ENCODE measurements around the gene HSD3B1.
"Not testable (repeated sequence)": the region's sequence is repeated elsewhere in the genome, so short reads cannot be mapped to it uniquely, and the experiment has no call there.

The HSD3B1 gene

GRCh38 chr1:119516247-119516646, 9.2 kb downstream of the HSD3B1 start:
- Mint-ChIP-seq H3K27ac (no peak overlapping the region), H3K9me3 (peaks cover 0 to 3% of the 10 kb centered on the region in 2 donors), H3K4me1 (ENCODE audit: low read depth in 2 of 2) (no peaks in the 10 kb centered on the region), H3K27me3 (peaks cover 0 to 6% of the 10 kb centered on the region in 2 donors), H3K36me3 (ENCODE audit: insufficient read depth) (peaks cover 3% of the 10 kb centered on the region), H3K4me3 (no peak overlapping the region)
- no peak for ATAC-seq (replicated peaks)
- DNase-seq, result no peak

GRCh38 chr1:119516680-119517079, 9.7 kb downstream of the HSD3B1 start:
- H3K27me3 Mint-ChIP-seq, result peaks cover 0 to 6% of the 10 kb centered on the region in 2 donors
- H3K27ac Mint-ChIP-seq, result no peak overlapping the region
- ATAC-seq (replicated peaks) (no peak), DNase-seq (no peak)
- no peaks in the 10 kb centered on the region for H3K9me3 Mint-ChIP-seq
- no peak overlapping the region for H3K4me3 Mint-ChIP-seq
- H3K36me3 Mint-ChIP-seq (ENCODE audit: insufficient read depth), result peaks cover 3% of the 10 kb centered on the region
- H3K4me1 Mint-ChIP-seq (ENCODE audit: low read depth in 2 of 2), result no peaks in the 10 kb centered on the region

- H3K27ac Mint-ChIP-seq, result not testable (repeated sequence)
Observed at GRCh38 chr1:119517667-119518066, 10.7 kb downstream of the HSD3B1 start.

GRCh38 chr1:119531606-119532323, 24.8 kb downstream of the HSD3B1 start:
- Mint-ChIP-seq H3K36me3 (ENCODE audit: insufficient read depth) (no peaks in the 10 kb centered on the region), H3K27ac (no peak overlapping the region), H3K4me1 (ENCODE audit: low read depth in 2 of 2) (no peaks in the 10 kb centered on the region), H3K9me3 (peaks cover 4 to 7% of the 10 kb centered on the region in 2 donors), H3K27me3 (peaks cover 0 to 6% of the 10 kb centered on the region in 2 donors), H3K4me3 (no peak overlapping the region)
- no peak for ATAC-seq (replicated peaks)
- no peak for DNase-seq

More at GRCh38 chr1:119517667-119518066, 10.7 kb downstream of the HSD3B1 start:
- H3K27me3 Mint-ChIP-seq, result peaks cover 9 to 15% of the 10 kb centered on the region in 2 donors
- H3K36me3 Mint-ChIP-seq (ENCODE audit: insufficient read depth); DNase-seq; ATAC-seq (replicated peaks); H3K4me1 Mint-ChIP-seq (ENCODE audit: low read depth in 2 of 2); H3K4me3 Mint-ChIP-seq; H3K9me3 Mint-ChIP-seq: not testable (repeated sequence)

GRCh38 chr1:119532324-119532910, 25.4 kb downstream of the HSD3B1 start:
- peaks cover 0 to 6% of the 10 kb centered on the region in 2 donors for H3K27me3 Mint-ChIP-seq
- peaks cover 0 to 7% of the 10 kb centered on the region in 2 donors for H3K9me3 Mint-ChIP-seq
- H3K27ac Mint-ChIP-seq, result no peak overlapping the region
- H3K36me3 Mint-ChIP-seq (ENCODE audit: insufficient read depth), result no peaks in the 10 kb centered on the region
- DNase-seq (no peak), ATAC-seq (replicated peaks) (no peak)
- no peak overlapping the region for H3K4me3 Mint-ChIP-seq
- H3K4me1 Mint-ChIP-seq (ENCODE audit: low read depth in 2 of 2), result no peaks in the 10 kb centered on the region

- peaks cover 2 to 4% of the 10 kb centered on the region in 2 donors for H3K9me3 Mint-ChIP-seq
Observed at GRCh38 chr1:119535381-119535780, 28.4 kb downstream of the HSD3B1 start.

GRCh38 chr1:119537966-119538365, 31.0 kb downstream of the HSD3B1 start:
- Mint-ChIP-seq H3K27ac (no peak overlapping the region), H3K9me3 (peaks cover 0 to 2% of the 10 kb centered on the region in 2 donors), H3K27me3 (peaks cover 0 to under 1% of the 10 kb centered on the region in 2 donors), H3K36me3 (ENCODE audit: insufficient read depth) (no peaks in the 10 kb centered on the region), H3K4me1 (ENCODE audit: low read depth in 2 of 2) (no peaks in the 10 kb centered on the region), H3K4me3 (no peak overlapping the region)
- ATAC-seq (replicated peaks), result no peak
- DNase-seq, result no peak

More at GRCh38 chr1:119535381-119535780, 28.4 kb downstream of the HSD3B1 start:
- Mint-ChIP-seq H3K4me1 (ENCODE audit: low read depth in 2 of 2) (no peaks in the 10 kb centered on the region), H3K27me3 (peaks cover 0 to 6% of the 10 kb centered on the region in 2 donors), H3K4me3 (no peak overlapping the region), H3K27ac (no peak overlapping the region), H3K36me3 (ENCODE audit: insufficient read depth) (no peaks in the 10 kb centered on the region)
- no peak for ATAC-seq (replicated peaks)
- no peak for DNase-seq

- ATAC-seq (replicated peaks) (no peak), DNase-seq (no peak)
- H3K27ac Mint-ChIP-seq, result no peak overlapping the region
- no peaks in the 10 kb centered on the region for H3K4me1 Mint-ChIP-seq (ENCODE audit: low read depth in 2 of 2)
- H3K27me3 Mint-ChIP-seq, result no peaks in the 10 kb centered on the region
- H3K36me3 Mint-ChIP-seq (ENCODE audit: insufficient read depth), result no peaks in the 10 kb centered on the region
- H3K4me3 Mint-ChIP-seq, result no peak overlapping the region
- peaks cover 0 to 2% of the 10 kb centered on the region in 2 donors for H3K9me3 Mint-ChIP-seq
Observed at GRCh38 chr1:119539636-119540035, 32.6 kb downstream of the HSD3B1 start.

- Mint-ChIP-seq H3K27me3 (no peaks in the 10 kb centered on the region), H3K4me3 (no peak overlapping the region), H3K36me3 (ENCODE audit: insufficient read depth) (no peaks in the 10 kb centered on the region), H3K27ac (no peak overlapping the region), H3K4me1 (ENCODE audit: low read depth in 2 of 2) (no peaks in the 10 kb centered on the region), H3K9me3 (peaks cover 0 to 2% of the 10 kb centered on the region in 2 donors)
- no peak for ATAC-seq (replicated peaks)
- no peak for DNase-seq
Observed at GRCh38 chr1:119541389-119541788, 34.4 kb downstream of the HSD3B1 start.

GRCh38 chr1:119542492-119542946, 35.5 kb downstream of the HSD3B1 start:
- H3K9me3 Mint-ChIP-seq, result peaks cover 0 to 2% of the 10 kb centered on the region in 2 donors
- no peak for ATAC-seq (replicated peaks)
- DNase-seq, result no peak
- H3K27ac Mint-ChIP-seq, result no peak overlapping the region
- H3K27me3 Mint-ChIP-seq, result peaks cover 0 to 4% of the 10 kb centered on the region in 2 donors
- H3K36me3 Mint-ChIP-seq (ENCODE audit: insufficient read depth), result no peaks in the 10 kb centered on the region
- H3K4me3 Mint-ChIP-seq, result no peak overlapping the region
- no peaks in the 10 kb centered on the region for H3K4me1 Mint-ChIP-seq (ENCODE audit: low read depth in 2 of 2)

GRCh38 chr1:119544165-119544762, 37.3 kb downstream of the HSD3B1 start:
- no peak overlapping the region for H3K27ac Mint-ChIP-seq
- no peak overlapping the region for H3K4me3 Mint-ChIP-seq
- H3K36me3 Mint-ChIP-seq (ENCODE audit: insufficient read depth), result no peaks in the 10 kb centered on the region
- no peak for DNase-seq
- H3K4me1 Mint-ChIP-seq (ENCODE audit: low read depth in 2 of 2), result no peaks in the 10 kb centered on the region
- H3K27me3 Mint-ChIP-seq, result peaks cover 0 to 10% of the 10 kb centered on the region in 2 donors
- H3K9me3 Mint-ChIP-seq, result no peaks in the 10 kb centered on the region
- ATAC-seq (replicated peaks), result no peak

GRCh38 chr1:119546641-119547040, 39.6 kb downstream of the HSD3B1 start:
- Mint-ChIP-seq H3K4me3 (no peak overlapping the region), H3K27ac (no peak overlapping the region), H3K4me1 (ENCODE audit: low read depth in 2 of 2) (no peaks in the 10 kb centered on the region), H3K9me3 (no peaks in the 10 kb centered on the region), H3K36me3 (ENCODE audit: insufficient read depth) (no peaks in the 10 kb centered on the region), H3K27me3 (peaks cover 0 to 10% of the 10 kb centered on the region in 2 donors)
- no peak for ATAC-seq (replicated peaks)
- no peak for DNase-seq

- H3K9me3 Mint-ChIP-seq, result no peaks in the 10 kb centered on the region
- H3K4me3 Mint-ChIP-seq, result no peak overlapping the region
- no peaks in the 10 kb centered on the region for H3K36me3 Mint-ChIP-seq (ENCODE audit: insufficient read depth)
- H3K4me1 Mint-ChIP-seq (ENCODE audit: low read depth in 2 of 2), result no peaks in the 10 kb centered on the region
- no peak for ATAC-seq (replicated peaks)
- H3K27ac Mint-ChIP-seq, result no peak overlapping the region
- peaks cover 0 to 10% of the 10 kb centered on the region in 2 donors for H3K27me3 Mint-ChIP-seq
- no peak for DNase-seq
Observed at GRCh38 chr1:119547306-119547705, 40.3 kb downstream of the HSD3B1 start.

GRCh38 chr1:119547805-119548204, 40.8 kb downstream of the HSD3B1 start:
- no peak for ATAC-seq (replicated peaks)
- no peak overlapping the region for H3K27ac Mint-ChIP-seq
- H3K36me3 Mint-ChIP-seq (ENCODE audit: insufficient read depth), result no peaks in the 10 kb centered on the region
- H3K4me1 Mint-ChIP-seq (ENCODE audit: low read depth in 2 of 2), result no peaks in the 10 kb centered on the region
- no peak overlapping the region for H3K4me3 Mint-ChIP-seq
- no peaks in the 10 kb centered on the region for H3K9me3 Mint-ChIP-seq
- peaks cover 0 to 10% of the 10 kb centered on the region in 2 donors for H3K27me3 Mint-ChIP-seq
- no peak for DNase-seq
